ENCODE measurements around the gene SLC6A3. TPM values are rescaled to one million over a fixed set of nuclear protein-coding genes. Genes with fewer than 3 reads are reported as not detected.

Gene SLC6A3
- total RNA-seq, 1 experiment from 2014 or later = not detected

DNA sequence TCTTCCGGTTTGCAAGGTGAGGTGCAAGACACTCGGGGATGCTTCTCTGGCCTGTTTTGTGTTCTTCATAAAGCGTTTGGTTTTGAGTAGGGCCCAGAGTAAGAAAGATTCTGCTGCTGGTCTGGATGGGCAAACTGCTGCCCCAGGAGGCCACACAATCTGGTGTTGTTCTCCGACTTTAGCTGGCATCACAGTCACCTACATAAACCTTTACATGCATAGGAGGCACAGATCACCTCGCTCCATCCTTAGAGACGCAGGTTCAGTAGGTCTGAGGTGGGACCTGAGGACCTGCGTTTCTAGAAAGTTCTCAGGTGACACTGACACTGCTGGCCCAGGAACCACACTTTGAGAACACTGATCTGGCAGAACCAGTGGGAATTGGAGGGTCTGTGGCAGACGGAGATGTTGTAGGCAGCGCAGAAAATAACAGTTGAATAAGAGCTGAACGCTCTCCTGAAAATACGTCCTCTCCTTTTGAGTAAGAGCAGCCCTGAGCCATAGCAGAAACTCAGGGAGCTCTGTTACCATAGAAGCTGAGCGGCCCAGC, 3.9 kb upstream of the SLC6A3 start:
- no peak for DNase-seq
- Histone ChIP-seq H3K4me3 (ENCODE audit: low read depth, low read length) (no peak overlapping the region), H3K4me1 (no peaks in the 10 kb centered on the region), H3K9me3 (no peaks in the 10 kb centered on the region), H3K36me3 (ENCODE audit: control insufficient read depth, insufficient read depth, low read length) (no peaks in the 10 kb centered on the region), H3K27me3 (replicated peaks; ENCODE audit: control insufficient read depth, insufficient read depth, low read length) (no peaks in the 10 kb centered on the region)
- no TSS peak for BruUV-seq (replicated peaks)
- intact Hi-C loops (cut with micrococcal nuclease; ENCODE audit: unreplicated experiment) = no loop called here
- Mint-ChIP-seq H3K36me3 (ENCODE audit: insufficient read depth, unreplicated experiment) (no peaks in the 10 kb centered on the region), H3K4me3 (ENCODE audit: unreplicated experiment) (no peak overlapping the region), H3K4me1 (ENCODE audit: low read depth, unreplicated experiment) (no peaks in the 10 kb centered on the region), H3K27me3 (ENCODE audit: insufficient read depth, unreplicated experiment) (peaks cover 15% of the 10 kb centered on the region), H3K9me3 (ENCODE audit: unreplicated experiment) (peaks cover 11% of the 10 kb centered on the region), H3K27ac (ENCODE audit: unreplicated experiment) (no peak overlapping the region)
- ChIA-PET CTCF (no interaction called here), POLR2A (no interaction called here)
- TF ChIP-seq, protein P1, sequence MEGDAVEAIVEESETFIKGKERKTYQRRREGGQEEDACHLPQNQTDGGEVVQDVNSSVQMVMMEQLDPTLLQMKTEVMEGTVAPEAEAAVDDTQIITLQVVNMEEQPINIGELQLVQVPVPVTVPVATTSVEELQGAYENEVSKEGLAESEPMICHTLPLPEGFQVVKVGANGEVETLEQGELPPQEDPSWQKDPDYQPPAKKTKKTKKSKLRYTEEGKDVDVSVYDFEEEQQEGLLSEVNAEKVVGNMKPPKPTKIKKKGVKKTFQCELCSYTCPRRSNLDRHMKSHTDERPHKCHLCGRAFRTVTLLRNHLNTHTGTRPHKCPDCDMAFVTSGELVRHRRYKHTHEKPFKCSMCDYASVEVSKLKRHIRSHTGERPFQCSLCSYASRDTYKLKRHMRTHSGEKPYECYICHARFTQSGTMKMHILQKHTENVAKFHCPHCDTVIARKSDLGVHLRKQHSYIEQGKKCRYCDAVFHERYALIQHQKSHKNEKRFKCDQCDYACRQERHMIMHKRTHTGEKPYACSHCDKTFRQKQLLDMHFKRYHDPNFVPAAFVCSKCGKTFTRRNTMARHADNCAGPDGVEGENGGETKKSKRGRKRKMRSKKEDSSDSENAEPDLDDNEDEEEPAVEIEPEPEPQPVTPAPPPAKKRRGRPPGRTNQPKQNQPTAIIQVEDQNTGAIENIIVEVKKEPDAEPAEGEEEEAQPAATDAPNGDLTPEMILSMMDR (IDR thresholded peaks at IDR 0.05; ENCODE audit: insufficient read depth in 1 of 2, low read depth in 1 of 2, low read length in 1 of 2, severe bottlenecking in 1 of 2, unreplicated experiment in 1 of 2) = no peak

DNA sequence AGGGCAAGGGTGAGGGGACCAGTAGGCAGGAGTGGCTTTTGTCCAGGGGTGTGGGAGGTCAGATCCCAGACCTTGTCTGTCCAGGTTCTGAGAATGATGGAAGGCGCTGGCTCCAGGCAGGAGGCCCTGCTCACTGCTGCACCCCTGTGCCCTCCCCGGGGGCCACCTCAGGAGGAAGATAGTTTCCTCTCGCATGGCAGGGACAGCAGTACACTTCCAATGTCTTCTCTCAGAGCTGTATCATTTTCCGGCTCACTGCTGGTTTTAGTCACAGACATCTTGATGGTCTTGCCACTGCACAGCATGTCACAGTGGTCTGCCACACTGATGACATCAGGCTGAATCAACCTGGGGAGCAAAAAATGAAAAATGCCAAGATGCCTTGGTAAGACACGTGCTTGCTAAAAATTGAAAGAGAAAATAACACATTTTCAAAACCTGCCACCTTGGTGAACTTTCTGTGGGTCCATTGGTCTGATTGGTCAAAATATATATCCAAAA, 3.3 kb upstream of the SLC6A3 start:
- Histone ChIP-seq H3K4me3 (ENCODE audit: low read depth, low read length) (no peak overlapping the region), H3K4me1 (no peaks in the 10 kb centered on the region), H3K36me3 (ENCODE audit: control insufficient read depth, insufficient read depth, low read length) (no peaks in the 10 kb centered on the region), H3K27me3 (replicated peaks; ENCODE audit: control insufficient read depth, insufficient read depth, low read length) (no peaks in the 10 kb centered on the region), H3K9me3 (no peaks in the 10 kb centered on the region)
- Mint-ChIP-seq H3K27me3 (ENCODE audit: insufficient read depth, unreplicated experiment) (peaks cover 14% of the 10 kb centered on the region), H3K4me1 (ENCODE audit: low read depth, unreplicated experiment) (no peaks in the 10 kb centered on the region), H3K9me3 (ENCODE audit: unreplicated experiment) (peaks cover 8% of the 10 kb centered on the region), H3K36me3 (ENCODE audit: insufficient read depth, unreplicated experiment) (no peaks in the 10 kb centered on the region), H3K4me3 (ENCODE audit: unreplicated experiment) (no peak overlapping the region), H3K27ac (ENCODE audit: unreplicated experiment) (no peak overlapping the region)
- BruUV-seq (replicated peaks) = no TSS peak
- no peak for DNase-seq
- ChIA-PET CTCF (no interaction called here), POLR2A (no interaction called here)
- intact Hi-C loops (cut with micrococcal nuclease; ENCODE audit: unreplicated experiment) = no loop called here
- TF ChIP-seq, protein P1 (IDR thresholded peaks at IDR 0.05; ENCODE audit: insufficient read depth in 1 of 2, low read depth in 1 of 2, low read length in 1 of 2, severe bottlenecking in 1 of 2, unreplicated experiment in 1 of 2) = no peak

DNA sequence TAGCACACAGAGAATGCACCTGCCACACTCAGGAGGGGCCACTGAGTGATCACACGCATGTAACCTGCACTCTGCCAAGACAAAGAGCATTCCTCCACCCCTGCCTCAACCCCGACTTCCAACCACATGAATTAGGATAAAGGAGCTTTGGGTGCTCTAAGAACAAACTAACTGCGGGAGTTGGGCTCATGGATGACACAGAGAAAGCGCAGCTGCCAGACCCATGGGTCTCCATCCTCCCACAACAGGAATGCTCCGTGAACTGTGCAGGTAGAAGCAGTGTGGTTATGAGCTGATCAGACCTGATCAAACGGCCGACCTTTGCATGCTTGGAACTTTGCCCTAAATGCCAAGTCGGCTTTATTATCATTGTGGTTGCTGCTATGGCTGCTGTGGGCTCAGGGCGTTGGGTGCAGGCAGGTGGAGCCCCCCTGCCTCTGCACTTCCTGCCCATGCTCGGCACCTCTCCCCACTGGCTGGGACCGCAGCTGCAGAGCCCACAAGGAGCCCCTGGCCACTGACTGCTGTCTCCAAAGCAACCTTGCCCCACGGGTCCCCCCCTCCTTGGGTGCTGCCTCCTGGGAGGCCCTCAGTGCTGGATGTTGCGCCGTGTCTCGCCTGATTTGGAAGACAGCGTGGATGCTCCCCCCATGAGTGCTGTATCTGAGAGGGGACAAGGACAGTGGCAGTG, 2.6 kb upstream of the SLC6A3 start:
- no peak for DNase-seq
- Histone ChIP-seq H3K9me3 (no peaks in the 10 kb centered on the region), H3K36me3 (ENCODE audit: control insufficient read depth, insufficient read depth, low read length) (no peaks in the 10 kb centered on the region), H3K4me3 (ENCODE audit: low read depth, low read length) (no peak overlapping the region), H3K4me1 (no peaks in the 10 kb centered on the region), H3K27me3 (replicated peaks; ENCODE audit: control insufficient read depth, insufficient read depth, low read length) (no peaks in the 10 kb centered on the region)
- H3K4me3 Mint-ChIP-seq (ENCODE audit: unreplicated experiment) = no peak overlapping the region
- no peaks in the 10 kb centered on the region for H3K36me3 Mint-ChIP-seq (ENCODE audit: insufficient read depth, unreplicated experiment)
- intact Hi-C loops (cut with micrococcal nuclease; ENCODE audit: unreplicated experiment) = no loop called here
- ChIA-PET CTCF (no interaction called here), POLR2A (no interaction called here)
- TF ChIP-seq, protein P1 (IDR thresholded peaks at IDR 0.05; ENCODE audit: insufficient read depth in 1 of 2, low read depth in 1 of 2, low read length in 1 of 2, severe bottlenecking in 1 of 2, unreplicated experiment in 1 of 2) = no peak
- no peak overlapping the region for H3K27ac Mint-ChIP-seq (ENCODE audit: unreplicated experiment)
- BruUV-seq (replicated peaks) = no TSS peak
- H3K27me3 Mint-ChIP-seq (ENCODE audit: insufficient read depth, unreplicated experiment) = peaks cover 12% of the 10 kb centered on the region
- H3K9me3 Mint-ChIP-seq (ENCODE audit: unreplicated experiment) = peaks cover under 1% of the 10 kb centered on the region
- no peaks in the 10 kb centered on the region for H3K4me1 Mint-ChIP-seq (ENCODE audit: low read depth, unreplicated experiment)

All from Caco-2 (cell line).